GM19395 (cell line): ENCODE results near the gene SMC1B.
"Not testable (repeated sequence)": the region's sequence is repeated elsewhere in the genome, so short reads cannot be mapped to it uniquely, and the experiment has no call there.

Experiments used
- ATAC-seq: cut with Tn5 transposase; IDR thresholded peaks from one replicate; pipeline ENCODE4 v1.9.1; 2021; ENCODE audit warnings: mild to moderate bottlenecking, moderate library complexity; ENCODE audit not compliant: unreplicated experiment

Gene SMC1B

GRCh38 chr22:45413368-45414211, at the start of gene SMC1B, which contains the start of gene RIBC2:
Gene SMC1B, minus strand, starts transcription at chr22:45413599. Its CDS starts 32 bp downstream, at chr22:45413567.
Gene RIBC2, plus strand, starts transcription at chr22:45413693. Its CDS starts 194 bp downstream, at chr22:45413887.
- ATAC-seq: no peak

DNA sequence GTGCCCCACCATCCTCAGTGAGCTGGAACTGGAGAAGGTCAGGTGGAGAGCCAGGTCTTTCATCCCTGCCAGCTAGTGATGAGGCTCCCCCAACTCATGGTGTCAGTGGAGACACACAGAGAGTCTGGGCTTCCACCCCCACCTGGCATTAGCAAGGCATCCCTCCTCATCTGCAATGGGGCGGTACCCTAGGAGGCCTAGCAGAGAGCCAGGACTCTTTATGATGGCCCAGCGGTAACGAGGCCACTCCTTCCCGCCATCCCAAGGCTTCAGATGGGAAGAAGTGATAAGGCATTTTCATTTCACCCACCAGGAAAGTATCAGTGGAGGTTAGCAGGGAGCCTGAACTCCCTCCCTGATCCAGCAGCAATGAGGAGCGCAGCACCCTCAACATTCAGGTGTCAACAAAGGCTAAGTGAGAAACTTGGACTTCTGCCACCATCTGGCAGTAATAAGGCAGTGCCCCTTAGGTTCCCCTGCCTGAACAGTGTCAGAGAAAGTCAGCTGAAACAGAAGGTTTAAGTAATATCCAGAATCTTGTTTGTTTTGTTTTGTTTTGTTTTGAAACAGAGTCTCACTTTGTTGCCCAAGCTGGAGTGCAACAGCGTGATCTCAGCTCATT, 48.7 kb upstream of the SMC1B start:
- ATAC-seq: no peak

DNA sequence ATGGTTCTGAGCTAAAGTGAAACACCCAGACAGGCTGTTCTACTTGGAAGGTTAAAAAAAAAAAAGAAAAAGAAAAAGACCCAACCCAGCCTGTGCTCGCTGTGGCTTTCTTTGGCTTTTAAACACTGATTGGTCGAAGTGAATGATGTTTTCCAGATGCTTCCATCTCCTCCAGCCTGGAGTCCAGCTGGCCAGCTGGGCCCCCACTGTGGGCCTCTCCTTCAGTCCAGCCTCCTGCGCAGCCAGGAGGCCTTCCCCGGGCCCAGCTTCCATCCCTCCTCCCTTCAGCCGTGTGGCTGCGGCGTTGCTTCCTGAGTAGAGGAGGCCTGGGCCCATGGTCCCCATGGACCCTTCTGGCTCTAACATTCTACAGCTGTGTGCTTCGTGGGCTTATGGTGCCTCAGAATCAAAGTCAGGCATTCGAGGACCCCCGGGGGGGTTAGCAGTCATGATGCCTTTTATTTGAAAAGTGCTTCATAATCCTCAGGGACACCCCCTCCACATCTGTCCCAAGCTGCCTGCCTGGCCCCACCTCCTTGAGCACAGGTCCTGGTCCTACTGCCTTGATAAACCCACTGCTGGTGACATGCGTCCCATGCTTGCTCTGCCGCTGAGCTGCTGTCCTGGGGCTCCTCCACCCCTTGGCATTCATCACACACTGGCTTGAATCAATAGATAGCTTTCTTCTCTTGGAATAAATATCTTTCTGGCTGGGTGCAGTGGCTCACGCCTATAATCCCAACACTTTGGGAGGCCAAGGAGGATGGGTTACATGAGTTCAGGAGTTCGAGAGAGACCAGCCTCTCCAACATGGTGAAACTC, 47.1 kb upstream of the SMC1B start:
- no peak for ATAC-seq

GRCh38 chr22:45459235-45459634, 45.8 kb upstream of the SMC1B start:
- no peak for ATAC-seq

- ATAC-seq: no peak
Measured at GRCh38 chr22:45458532-45458931, 45.1 kb upstream of the SMC1B start.

GRCh38 chr22:45456811-45457210, 43.4 kb upstream of the SMC1B start:
- no peak for ATAC-seq

DNA sequence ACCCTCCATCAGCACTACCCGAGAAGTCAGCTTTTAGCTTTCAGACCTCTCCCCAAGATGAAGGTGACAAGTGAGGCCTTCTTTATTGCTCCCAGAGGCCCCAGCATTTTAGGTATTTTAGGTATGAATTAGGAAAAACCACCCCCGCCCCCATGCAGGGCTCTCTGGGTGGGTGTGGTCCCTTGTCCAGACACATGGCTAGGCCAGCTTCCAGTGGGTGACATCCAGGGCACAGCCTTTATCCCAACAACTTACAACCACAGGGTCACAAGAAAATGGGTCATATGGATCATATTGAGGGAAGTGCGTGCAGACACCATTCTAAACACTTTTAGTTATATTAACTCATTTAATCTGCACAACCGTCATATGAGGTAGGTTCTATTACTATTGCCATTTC, 42.2 kb upstream of the SMC1B start:
- ATAC-seq: no peak

- no peak for ATAC-seq
Measured at GRCh38 chr22:45455212-45455611, 41.8 kb upstream of the SMC1B start.

- no peak for ATAC-seq
Measured at GRCh38 chr22:45454275-45454674, 40.9 kb upstream of the SMC1B start.

- no peak for ATAC-seq
Measured at GRCh38 chr22:45453764-45454163, 40.4 kb upstream of the SMC1B start.

- no peak for ATAC-seq
Measured at GRCh38 chr22:45452565-45453379, 39.4 kb upstream of the SMC1B start.

GRCh38 chr22:45451972-45452371, 38.6 kb upstream of the SMC1B start:
- no peak for ATAC-seq

DNA sequence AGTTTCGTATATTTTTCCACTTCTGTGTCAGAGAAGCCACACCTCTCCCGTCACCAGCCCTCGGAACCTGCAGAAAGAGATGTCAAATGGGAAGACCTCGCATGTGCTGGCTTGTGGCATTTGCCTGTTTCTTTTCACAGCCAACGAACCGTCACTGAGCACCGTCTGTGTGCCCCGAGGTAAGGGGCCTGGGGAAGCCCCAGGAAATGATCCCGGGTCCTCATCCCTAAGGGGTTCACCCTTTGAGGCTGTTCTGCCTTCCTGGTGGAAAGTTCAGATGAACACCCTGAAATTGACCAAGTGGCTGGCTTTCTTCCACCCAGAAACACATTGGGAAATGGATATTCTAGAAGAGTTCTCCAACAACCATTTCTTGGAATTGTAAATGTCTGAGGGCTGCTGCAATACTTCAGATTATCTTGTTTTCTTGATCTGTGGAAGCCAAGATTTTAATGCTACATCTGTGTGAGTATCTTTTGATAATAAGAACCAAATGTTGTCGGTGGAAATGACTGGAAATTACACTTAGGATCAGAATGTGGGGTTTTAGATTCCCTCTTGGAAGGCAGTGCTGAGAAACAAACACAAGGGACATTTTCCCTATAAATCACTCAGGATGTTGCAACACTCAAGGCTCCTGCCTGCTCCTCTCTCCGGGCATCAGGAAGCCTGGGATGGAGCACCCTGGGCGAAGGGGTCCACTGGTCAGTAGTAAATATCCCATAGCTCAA, 37.7 kb upstream of the SMC1B start:
- no peak for ATAC-seq

- no peak for ATAC-seq
Measured at GRCh38 chr22:45450101-45450785, 36.8 kb upstream of the SMC1B start.

DNA sequence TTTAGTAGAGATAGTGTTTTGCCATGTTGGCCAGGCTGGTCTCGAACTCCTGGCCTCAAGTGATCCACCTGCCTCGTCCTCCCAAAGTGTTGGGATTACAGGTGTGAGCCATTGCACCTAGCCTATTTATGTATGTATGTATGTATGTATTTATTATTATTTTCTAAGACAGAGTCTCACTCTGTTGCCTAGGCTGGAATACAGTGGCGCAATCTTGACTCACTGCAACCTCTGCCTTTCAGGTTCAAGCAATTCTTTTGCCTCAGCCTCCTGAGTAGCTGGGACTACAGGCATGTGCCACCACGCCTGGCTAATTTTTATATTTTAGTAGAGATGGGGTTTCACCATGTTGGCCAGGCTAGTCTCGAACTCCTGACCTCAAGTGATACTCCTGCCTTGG, 36.0 kb upstream of the SMC1B start:
- not testable (repeated sequence) for ATAC-seq

DNA sequence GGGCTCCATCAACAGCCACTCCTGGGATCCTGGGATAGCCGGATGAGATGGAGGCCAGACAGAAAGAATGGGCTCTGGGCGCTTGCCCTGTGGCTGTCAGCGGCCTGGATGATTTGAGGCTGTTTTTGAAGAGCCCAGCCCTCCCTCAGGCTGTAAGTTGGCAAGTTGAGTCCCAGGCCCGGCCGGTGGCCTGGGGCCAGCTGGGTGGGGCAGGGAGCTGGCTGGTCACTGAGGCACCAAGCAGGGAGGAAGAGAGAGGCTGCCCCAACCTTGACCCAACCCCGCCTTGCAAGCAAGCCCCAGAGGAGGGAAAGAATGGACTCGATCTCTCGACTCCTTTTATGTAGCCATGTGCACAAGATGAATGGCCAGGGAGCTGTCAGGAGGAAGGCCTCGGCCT, 35.0 kb upstream of the SMC1B start:
- no peak for ATAC-seq

DNA sequence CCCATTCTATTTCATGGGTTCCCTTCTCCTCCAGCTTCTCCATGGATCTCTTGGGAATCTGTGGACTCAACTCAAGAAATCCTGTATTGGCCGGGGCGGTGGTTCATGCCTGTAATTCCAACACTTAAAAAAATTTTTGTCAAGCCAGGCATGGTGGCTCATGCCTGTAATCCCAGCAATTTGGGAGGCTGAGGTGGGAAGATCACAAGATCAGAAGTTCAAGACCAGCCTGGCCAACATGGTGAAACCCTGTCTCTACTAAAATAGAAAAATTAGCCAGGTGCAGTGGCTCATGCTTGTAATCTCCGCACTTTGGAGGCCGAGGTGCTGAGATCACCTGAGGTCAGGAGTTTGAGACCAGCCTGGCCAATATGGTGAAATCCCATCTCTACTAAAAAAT, 34.2 kb upstream of the SMC1B start:
- ATAC-seq: not testable (repeated sequence)

DNA sequence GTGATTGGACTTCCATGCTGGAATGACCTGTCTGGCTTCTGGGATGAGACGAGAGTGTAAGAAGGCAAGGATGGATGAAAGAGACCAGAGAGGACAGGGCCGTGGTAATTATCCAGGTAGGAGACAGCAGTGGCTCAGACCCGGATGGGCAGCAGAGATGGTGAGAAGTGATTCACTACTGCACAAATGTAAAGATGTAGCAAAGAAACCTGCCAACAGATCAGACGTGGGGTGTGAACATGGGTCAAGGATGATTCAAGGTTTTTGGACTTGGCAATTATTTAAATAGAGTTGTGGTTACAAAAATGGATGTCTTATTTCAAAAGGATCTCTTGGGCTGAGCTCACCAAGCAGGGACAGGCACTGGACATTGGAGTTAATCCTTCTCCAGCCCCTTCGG, 32.8 kb upstream of the SMC1B start:
- no peak for ATAC-seq

DNA sequence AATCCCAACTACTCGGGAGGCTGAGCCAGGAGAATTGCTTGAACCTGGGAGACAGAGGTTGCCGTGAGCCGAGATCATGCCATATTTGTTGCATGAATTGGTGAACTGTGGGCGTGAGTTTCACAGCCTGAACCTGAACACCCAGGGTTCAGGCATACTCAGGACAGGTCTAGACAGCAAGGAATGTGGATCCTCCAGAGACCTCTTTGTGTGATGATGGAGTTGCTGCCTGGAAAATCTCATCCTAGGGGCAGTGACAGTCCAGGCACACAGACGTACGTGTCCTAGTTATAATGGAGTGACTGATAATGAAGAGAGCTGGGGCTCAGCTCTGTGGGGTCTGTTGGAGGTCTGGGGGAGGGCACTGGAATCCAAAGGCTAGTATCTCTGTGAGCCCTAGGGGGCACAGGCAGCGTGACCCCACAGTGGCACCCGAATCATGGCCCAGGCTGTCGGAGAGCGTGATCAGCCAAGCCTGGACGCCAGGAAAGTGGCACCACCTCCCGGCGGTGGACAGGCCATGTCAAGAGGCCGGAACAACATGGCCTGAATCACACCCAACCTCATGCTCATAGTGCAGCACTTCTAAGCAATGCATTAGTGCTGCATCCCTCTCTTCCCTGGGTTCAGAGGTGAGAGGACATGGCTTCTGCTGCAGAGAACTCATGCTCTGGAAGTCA, 31.8 kb upstream of the SMC1B start:
- ATAC-seq: no peak
